GM12878 (cell line): ENCODE measurements around the gene KIZ. TPM values are rescaled to one million over a fixed set of nuclear protein-coding genes. Genes with fewer than 3 reads are reported as not detected.

Source experiments
- polyA plus RNA-seq, 11 experiments: library from polyadenylated mRNA; depleted of rRNA in 4 of 11; unstranded in 6 of 11; stranded (reverse) in 5 of 11; fragments of >200 nt; fragmentation: Nextera tagmentation in 4 of 11; fragmentation: Illumina TruSeq in 1 of 11; extraction: Ambion mirVana in 4 of 11; extraction: Trizol in 1 of 11; gene quantifications; 1 replicate in 1 of 11; 2 replicates in 10 of 11; pipeline versions ENCODE4 v1.2.1 to v1.2.3, GENCODE V29; 2011 to 2016; ENCODE audit warnings: inconsistent platforms in 2 of 11, missing spikeins in 2 of 11, low read depth in 1 of 11
- small RNA-seq: library from RNA; depleted of rRNA; stranded (forward); fragments of <200 nt; gene quantifications from one replicate; pipeline ENCODE3, GENCODE V24; 2014
- total RNA-seq, 4 experiments: library from RNA; depleted of rRNA in 3 of 4; stranded (reverse); fragments of >200 nt in 3 of 4; fragmentation: Illumina TruSeq in 1 of 4; extraction: Trizol in 1 of 4; gene quantifications; 2 replicates each; pipeline versions ENCODE4 v1.2.1 to v1.2.3, GENCODE V29; 2013 to 2021

Gene KIZ
- total and polyA plus RNA-seq, 10 of the 15 experiments (the other 5 are each of a cell fraction or from before 2014, with no cell fraction given): 2.7 to 11.0 (median 7.3) TPM

Small RNA genes lying within 50 kb of the gene (small RNA-seq; reads per million reads assigned to genes)
- not detected for gene RNA5SP477

Other genes starting within 250 kb of the KIZ start
- gene LINC00237, start 19.7 kb upstream of the KIZ start, total RNA-seq (2014; rRNA removed): not detected in 2 replicates
- not detected in 2 replicates for gene LINC00237, start 19.7 kb upstream of the KIZ start, total RNA-seq (2014; rRNA removed; fragmentation: Illumina TruSeq; extraction: Trizol)
- not detected in 2 replicates for gene LINC00237, start 19.7 kb upstream of the KIZ start, total RNA-seq (2021)
- not detected in 2 replicates for gene LINC00237, start 19.7 kb upstream of the KIZ start, polyA plus RNA-seq (2011; rRNA removed)
- gene LINC00237, start 19.7 kb upstream of the KIZ start, polyA plus RNA-seq (2014; fragmentation: Illumina TruSeq; extraction: Trizol): not detected in 2 replicates
- not detected for gene LINC00237, start 19.7 kb upstream of the KIZ start, polyA plus RNA-seq (2014; fragmentation: Nextera tagmentation; extraction: Ambion mirVana)
- gene LINC00237, start 19.7 kb upstream of the KIZ start, polyA plus RNA-seq (2014; rRNA removed): not detected in 2 replicates
- not detected for gene LINC00237, start 19.7 kb upstream of the KIZ start, polyA plus RNA-seq (2016; fragmentation: Nextera tagmentation; extraction: Ambion mirVana)
- gene XRN2, start 177.2 kb downstream of the KIZ start, total RNA-seq (2014; rRNA removed): 70.1 and 78.4 TPM in 2 replicates
- gene XRN2, start 177.2 kb downstream of the KIZ start, total RNA-seq (2014; rRNA removed; fragmentation: Illumina TruSeq; extraction: Trizol): 93.8 and 95.6 TPM in 2 replicates
- 67.1 and 70.1 TPM in 2 replicates for gene XRN2, start 177.2 kb downstream of the KIZ start, total RNA-seq (2021)
- 97.8 and 113 TPM in 2 replicates for gene XRN2, start 177.2 kb downstream of the KIZ start, polyA plus RNA-seq (2011; rRNA removed)
- gene XRN2, start 177.2 kb downstream of the KIZ start, polyA plus RNA-seq (2014; fragmentation: Illumina TruSeq; extraction: Trizol): 91.0 and 107 TPM in 2 replicates
- 10 to 100 TPM; 59.7 to 69.6 TPM for gene XRN2, start 177.2 kb downstream of the KIZ start, polyA plus RNA-seq (2014; fragmentation: Nextera tagmentation; extraction: Ambion mirVana)
- gene XRN2, start 177.2 kb downstream of the KIZ start, polyA plus RNA-seq (2014; rRNA removed): 59.1 and 63.7 TPM in 2 replicates
- 10 to 100 TPM; 81.1 to 83.3 TPM for gene XRN2, start 177.2 kb downstream of the KIZ start, polyA plus RNA-seq (2016; fragmentation: Nextera tagmentation; extraction: Ambion mirVana)